ENCODE data around the gene MADCAM1.

The MADCAM1 gene

DNA sequence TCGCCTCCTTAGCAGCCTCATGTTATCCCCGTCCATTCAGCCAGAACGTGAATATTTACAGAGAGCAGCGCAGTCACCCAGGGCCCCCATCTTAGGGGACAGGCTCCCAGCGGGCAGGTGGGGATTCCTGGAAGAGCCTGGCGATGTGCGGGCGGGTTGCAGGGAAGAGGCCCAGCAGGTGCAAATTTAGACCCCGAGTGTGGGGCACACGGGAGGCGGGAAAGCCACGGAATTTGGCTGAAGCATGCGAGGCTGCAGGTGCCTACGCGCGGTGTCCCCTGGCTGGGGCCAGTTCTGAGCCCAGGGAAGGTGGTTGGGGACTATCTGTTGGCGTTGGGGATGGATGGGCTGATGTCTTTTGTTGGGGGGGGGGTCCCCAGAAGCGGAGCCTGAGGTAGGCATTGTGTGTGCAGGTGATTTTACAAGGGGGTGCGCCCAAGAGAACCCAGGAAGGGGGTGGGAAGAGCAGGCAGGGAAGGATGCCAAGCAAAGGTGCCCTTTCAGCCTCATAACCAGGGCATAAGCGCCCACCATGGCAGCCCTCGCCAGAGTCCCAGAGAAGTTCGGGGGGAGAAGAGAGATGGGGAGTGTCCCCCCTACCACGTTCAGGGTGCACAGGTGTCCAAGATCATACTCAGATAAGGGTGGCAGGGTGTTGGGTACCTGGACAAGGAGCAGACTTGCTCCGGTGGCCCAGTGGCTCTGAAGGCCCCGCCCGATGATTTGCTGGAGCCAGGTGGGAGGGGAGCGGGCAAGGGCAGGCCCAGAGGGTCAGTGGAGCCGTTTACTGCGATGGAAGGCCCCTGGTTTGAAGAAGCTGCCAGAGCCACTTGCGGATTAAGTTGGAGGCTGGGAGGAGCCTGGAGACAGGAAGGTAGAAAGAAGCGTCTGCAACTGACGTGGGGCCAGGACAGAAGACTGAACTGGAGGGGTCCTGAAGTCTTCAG lies 12.2 kb downstream of the MADCAM1 start:
- DNase-seq, result no peak

- peak; percentile 97 for DNase-seq
Measured at GRCh38 chr19:510606-511100, 14.4 kb downstream of the MADCAM1 start.

DNA sequence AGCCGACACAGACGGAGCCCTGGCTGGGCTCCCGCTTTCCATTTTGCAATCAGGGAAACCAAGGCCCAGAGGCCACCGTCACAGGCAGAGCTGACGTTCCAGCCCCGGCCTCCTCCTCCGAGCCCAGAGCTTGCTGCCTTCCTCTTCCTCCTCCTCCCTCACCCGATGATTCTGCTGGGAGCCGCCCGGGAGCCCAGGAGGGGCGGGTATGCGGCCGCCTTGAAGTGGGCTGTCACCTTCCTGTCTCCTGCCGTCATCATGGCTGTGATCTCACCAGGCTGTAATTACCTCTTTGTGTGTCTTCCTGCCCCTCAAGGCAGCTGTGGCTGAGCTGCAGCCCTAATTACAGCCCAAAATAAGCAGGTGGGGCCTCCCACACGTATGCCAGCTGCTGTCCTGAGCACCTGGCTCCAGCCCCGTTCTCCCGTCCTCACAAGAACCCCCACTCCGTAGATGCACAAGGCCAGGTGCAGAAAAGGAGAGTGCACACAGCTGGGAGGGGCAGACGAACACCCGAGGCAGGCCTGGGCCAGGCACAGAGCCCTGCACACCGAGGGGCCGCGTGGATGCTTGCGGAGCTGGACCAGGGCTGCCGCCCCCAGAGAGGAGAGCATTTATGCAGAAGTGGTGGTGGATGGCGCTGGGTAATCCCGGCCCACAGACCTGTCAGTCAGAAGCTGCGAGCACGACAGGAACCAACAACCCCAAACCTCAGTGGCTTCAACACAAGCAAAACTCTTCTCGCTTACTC lies 15.0 kb downstream of the MADCAM1 start:
- peak; percentile 68 for DNase-seq

DNA sequence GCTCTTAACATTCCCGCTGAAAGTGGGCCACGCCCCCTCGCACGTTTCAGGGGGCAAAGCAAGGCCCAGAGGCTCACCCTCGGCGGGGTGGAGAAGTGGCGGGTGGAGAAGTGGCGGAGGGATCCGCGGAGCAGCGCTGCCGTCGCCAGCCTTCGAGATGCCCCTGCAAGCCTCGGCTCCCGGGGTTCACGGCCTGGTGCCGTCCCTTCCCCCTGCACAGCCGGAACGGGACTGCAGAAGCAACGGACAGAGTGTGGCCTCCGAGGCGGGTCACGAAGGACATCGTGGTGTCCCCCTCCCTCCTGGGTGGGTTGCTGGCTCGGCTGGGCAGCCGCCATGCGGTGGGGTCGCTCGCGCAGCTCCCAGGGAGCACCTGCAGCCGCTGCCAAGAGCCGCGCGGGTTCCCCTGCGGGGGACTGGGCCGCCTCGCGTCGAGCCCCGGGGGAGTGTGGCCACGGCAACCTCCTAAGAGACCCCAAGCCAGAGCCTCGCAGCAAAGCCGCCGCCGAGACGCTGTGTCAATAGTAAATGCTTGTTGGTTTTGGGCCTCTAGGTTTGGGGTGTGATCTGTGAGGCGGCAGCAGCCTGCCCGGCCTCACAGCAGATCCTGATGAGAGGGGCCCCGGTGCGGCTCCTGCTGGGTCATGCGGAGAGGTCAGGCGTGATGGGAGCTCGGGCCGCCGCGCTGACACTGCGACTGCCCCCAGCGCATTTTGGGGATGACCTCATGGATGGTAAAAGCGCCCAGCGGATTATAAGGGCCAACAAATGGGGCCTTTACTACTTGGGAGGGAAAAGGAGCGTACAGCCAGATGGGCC lies 16.5 kb downstream of the MADCAM1 start:
- no peak for DNase-seq

DNA sequence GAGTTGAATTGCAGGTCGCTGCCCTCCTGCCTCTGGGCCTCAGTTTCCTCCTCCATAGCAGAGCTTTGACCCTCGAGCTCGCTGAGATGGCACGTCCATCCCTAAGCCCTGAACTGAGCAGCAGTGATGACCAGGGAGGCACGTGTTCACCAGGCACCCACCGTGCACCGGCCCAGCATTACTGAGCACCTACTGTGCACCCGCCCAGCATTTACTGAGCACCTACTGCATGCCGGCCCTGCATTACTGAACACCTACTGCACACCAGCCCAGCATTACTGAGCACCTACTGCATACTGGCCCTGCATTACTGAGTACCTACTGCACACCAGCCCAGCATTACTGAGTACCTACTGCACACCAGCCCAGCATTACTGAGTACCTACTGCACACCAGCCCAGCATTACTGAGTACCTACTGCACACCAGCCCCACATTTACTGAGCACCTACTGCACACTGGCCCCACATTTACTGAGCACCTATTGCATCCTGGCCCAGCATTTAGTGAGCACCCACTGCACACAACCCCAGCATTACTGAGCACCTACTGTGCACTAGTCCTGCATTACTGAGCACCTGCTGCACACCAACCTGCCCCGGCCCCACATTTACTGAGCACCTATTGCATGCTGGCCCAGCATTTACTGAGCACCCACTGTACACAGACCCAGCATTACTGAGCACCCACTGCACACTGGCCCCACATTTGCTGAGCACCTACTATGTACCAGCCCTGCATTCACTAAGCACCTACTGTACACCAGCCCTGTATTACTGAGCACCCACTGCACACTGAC lies 17.3 kb downstream of the MADCAM1 start:
- no peak for DNase-seq

- DNase-seq, result no peak
Measured at GRCh38 chr19:514166-514663, 17.9 kb downstream of the MADCAM1 start.

DNA sequence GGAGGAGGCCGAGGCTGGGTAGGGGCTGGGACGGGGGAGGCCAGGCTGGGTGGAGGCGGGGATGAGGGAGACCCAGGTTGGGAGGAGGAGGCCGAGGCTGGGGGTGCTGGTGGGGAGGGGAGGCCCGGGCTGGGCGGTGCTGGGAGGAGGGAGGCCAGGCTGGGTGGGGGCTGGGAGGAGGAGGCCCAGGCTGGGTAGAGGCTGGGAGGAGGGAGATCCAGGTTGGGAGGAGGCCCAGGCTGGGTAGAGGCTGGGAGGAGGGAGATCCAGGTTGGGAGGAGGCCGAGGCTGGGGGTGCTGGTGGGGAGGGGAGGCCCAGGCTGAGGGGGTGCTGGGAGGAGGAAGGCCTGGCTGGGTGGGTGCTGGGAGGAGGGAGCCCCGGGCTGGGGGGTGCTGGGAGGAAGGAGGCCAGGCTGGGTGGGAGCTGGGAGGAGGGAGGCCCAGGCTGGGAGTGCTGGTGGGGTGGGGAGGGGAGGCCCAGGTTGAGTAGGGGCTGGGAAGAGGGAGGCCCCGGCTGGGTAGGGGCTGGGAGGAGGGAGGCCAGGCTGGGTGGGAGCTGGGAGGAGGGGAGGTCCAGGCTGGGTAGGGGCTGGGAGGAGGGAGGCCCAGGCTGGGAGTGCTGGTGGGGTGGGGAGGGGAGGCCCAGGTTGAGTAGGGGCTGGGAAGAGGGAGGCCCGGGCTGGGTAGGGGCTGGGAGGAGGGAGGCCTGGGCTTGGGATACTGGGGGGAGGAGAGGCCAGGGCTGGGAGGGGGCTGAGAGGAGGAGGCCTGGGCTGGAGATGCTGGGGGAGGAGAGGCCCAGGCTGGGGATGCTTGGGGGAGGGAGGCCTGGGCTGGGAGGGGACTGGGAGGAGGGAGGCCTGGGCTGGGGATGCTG lies 21.7 kb downstream of the MADCAM1 start:
- DNase-seq, result no peak

DNA sequence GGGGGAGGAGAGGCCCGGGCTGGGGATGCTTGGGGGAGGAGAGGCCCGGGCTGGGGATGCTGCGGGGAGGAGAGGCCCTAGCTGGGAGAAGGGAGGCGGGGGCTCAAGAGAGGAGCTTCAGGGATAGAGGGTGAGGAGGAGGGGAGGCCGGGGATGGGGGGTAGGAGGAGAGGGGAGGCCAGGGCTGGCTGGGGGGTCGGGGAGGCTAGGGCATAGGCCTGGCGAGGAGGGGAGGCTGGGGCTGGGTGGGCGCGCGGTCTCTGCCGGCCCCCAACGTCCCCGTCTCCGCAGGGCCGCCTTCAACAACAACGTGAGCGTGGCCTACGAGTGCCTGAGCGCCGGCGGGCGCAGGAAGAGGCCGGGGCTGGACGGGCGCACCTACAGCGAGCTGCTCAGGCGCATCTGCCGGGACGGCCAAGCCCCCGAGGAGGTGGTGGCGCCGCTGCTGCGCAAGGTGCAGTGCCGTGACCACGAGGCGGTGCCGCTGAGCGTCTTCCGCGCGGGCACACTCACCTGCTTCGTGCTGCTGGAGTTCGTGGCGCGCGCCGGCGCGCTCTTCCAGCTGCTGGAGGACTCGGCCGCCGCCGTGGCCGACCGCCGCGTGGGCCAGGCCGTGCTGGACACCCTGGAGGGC lies 22.4 kb downstream of the MADCAM1 start:
- peak; percentile 49 for DNase-seq

DNA sequence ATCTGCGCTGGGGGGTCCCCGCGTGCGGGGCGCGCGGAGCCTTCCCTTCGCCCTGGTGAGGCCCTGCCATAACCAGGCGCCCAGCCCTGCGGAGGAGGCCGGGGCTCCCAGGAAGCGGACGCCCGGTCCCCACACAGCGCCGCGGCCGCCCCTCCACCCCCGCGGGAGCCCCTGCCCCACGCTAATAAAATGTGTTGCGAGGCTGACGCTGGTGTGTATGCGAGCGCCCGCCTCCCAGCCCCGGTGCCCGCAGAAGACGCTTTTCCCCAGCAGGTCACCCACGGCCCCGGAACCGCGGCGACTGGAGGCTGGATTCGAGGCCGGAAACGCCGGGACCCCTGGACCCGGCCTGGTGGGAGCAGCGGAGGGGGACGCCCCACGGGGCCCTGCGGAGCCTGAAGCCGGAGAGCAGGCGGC lies 23.2 kb downstream of the MADCAM1 start:
- no peak for DNase-seq

DNA sequence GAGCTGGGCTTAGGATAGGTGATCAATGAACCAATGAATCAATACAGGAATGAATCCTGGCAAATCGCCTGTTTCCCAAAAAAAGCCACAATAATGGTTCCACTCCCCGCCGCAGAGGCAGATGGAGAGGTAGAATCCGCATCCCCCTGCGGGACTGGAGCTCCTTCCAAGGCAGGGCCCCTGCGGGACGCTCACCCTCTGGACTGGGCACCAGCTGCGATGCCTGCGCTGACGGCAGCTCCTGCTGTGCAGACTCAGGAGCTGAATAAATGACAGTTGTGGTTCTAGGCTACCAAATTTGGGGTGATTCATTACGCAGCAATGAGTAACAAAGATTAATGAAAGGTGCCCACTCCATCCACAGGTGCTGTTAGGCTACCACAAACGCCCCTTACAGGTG lies 26.4 kb downstream of the MADCAM1 start:
- no peak for DNase-seq

DNA sequence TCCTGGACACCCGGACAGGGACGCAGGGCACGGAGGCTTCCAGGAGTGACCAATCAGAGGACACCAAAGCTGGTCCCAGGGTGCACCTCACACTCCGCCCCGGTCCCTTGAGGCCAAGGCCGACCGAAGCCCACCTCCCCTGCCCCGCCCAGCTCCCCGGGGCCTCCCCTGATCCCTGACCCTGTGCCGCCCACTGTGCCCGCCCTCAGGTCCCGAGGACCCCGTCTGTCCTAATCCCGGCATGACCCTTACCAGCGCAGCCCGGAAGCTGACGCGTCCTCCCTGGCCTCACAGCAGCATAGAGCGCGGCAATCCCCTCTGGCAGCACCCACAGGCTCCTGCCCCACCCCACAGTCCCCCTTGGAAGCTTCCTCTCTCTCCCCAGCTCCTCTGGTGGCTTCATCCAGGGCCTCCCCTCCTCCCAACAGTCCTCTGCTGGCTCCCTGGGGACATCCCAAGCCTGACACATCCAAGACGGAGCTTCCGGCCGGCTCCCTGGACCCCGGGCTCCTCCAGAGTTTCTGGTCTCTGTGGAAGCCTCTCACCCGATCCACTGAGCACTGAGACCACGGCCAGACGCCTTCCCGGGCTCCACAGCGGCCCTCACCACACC lies 27.9 kb downstream of the MADCAM1 start:
- no peak for DNase-seq

DNA sequence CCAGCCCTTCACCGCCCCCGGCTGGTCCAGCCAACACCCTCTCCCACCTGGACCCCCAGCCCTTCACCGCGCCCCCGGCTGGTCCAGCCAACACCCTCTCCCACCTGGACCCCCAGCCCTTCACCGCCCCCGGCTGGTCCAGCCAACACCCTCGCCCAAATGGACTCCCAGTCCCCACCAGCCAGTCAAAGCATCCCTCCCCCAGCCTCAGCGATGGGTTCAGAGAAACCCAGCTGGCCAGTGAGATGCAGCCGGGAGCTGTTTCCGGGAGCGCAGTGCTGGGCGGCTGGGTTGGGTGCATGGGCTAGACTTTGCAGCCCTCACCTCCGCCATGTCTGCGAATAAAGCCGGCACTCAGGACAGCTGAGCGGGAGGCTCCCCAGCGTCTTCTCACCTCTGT lies 28.7 kb downstream of the MADCAM1 start:
- DNase-seq, result no peak

GRCh38 chr19:525857-526419 lies 29.7 kb downstream of the MADCAM1 start:
- DNase-seq, result no peak

- no peak for DNase-seq
Measured at GRCh38 chr19:530134-531008, 34.1 kb downstream of the MADCAM1 start.

DNA sequence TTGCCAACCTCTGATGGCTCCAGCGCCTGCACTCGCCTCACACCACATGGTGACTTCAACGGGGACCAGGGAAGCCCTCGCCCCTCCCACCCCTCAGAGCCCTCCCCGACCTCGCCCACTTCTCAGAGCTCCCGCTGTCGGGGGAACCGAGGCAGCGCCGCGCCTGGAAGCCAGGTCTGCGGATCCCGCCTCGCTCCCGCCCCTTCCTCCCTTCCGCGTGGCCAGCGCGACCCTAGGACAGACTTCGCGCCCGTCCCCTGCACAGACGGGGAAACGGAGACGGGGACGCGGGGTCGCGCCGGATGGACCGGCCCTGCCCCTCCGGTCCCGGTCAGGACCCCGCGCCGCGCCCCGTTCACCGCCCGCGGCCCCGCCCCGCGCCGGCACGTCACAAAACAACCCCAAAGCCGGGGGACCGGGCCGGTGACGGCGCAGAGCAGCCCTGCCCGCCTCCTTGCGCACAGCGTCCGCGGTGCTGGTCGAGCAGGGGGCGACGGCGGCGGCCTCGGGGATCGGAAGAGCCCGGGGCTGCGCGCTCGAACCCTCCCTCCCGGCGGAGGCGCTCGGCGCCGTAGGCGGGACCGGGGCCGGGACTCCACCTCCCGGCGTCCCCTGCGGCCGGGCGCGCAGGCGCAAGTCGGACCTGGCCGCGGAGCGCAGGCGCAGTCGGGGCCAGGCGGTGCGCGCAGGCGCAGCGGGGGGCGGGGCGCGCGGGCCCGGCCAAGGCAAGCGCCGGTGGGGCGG lies 34.9 kb downstream of the MADCAM1 start:
- peak; percentile 91 for DNase-seq

GRCh38 chr19:531753-532560 lies 35.7 kb downstream of the MADCAM1 start, which contains the start of gene CDC34:
Gene CDC34, plus strand, starts transcription at chr19:531760. Its CDS starts 172 bp downstream, at chr19:531932.
- DNase-seq, result peak; percentile 39
